IMR-90 (cell line): ENCODE measurements around the gene ITGB1. TPM values are rescaled to one million over a fixed set of nuclear protein-coding genes. Genes with fewer than 3 reads are reported as not detected.
A peak's percentile ranks its signal among the peaks of the same experiment; 100 is the strongest.

ENCODE experiments used
- ATAC-seq: fragments of 200-7000 bp; cut with Tn5 transposase; 2 replicates; pipeline ENCODE4 v1.9.1; 2020; ENCODE audit warnings: low read depth, mild to moderate bottlenecking, moderate library complexity
- BruUV-seq: library from RNA; stranded (reverse); fragments of 400-500 nt; replicated peaks from 2 replicates; lab custom pipeline; 2021; lab: Mats Ljungman, UMichigan
- CTCF ChIA-PET: fragments of 300-600 bp; formaldehyde crosslinking; extraction: SDS; loops from one replicate; lab custom pipeline; 2021; ENCODE audit warnings: antibody characterized with exemption; lab: Yijun Ruan, JAX
- POLR2A ChIA-PET: fragments of 300-600 bp; sonication (Branson Sonifier 250); formaldehyde crosslinking; loops from one replicate; lab custom pipeline; 2022; ENCODE audit warnings: antibody characterized with exemption; ENCODE audit not compliant: unreplicated experiment; lab: Charles Lee
- DNase-seq: peaks from one replicate; pipeline ENCODE4 v3.0.0; 2013
- H2AFZ ChIP-seq: replicated peaks from 2 replicates; pipeline ENCODE3; 2013; ENCODE audit warnings: low read length, mild to moderate bottlenecking; ENCODE audit not compliant: poor library complexity
- H2AK5ac ChIP-seq: 2 replicates; pipeline ENCODE4 v1.6.1; 2013; ENCODE audit warnings: low read depth, low read length, inconsistent platforms
- H2AK9ac ChIP-seq: replicated peaks from 2 replicates; pipeline ENCODE3; 2013; ENCODE audit warnings: mild to moderate bottlenecking, low read depth, low read length, moderate library complexity; ENCODE audit not compliant: poor library complexity
- H2BK120ac ChIP-seq: 2 replicates; pipeline ENCODE4 v1.6.1; 2013; ENCODE audit warnings: low read depth, low read length, inconsistent platforms
- H2BK15ac ChIP-seq: 3 replicates; pipeline ENCODE4 v1.6.1; 2013; ENCODE audit warnings: low read depth, low read length, inconsistent platforms
- H2BK20ac ChIP-seq: 2 replicates; pipeline ENCODE4 v1.6.1; 2013; ENCODE audit warnings: low read depth, mild to moderate bottlenecking, inconsistent platforms, low read length, moderate library complexity
- H2BK5ac ChIP-seq: 2 replicates; pipeline ENCODE4 v1.6.1; 2013; ENCODE audit warnings: mild to moderate bottlenecking, low read depth, low read length, inconsistent platforms; ENCODE audit not compliant: poor library complexity, severe bottlenecking
- H3K14ac ChIP-seq: replicated peaks from 2 replicates; pipeline ENCODE4 v1.6.1; 2013; ENCODE audit warnings: low read depth, low read length, inconsistent platforms
- H3K18ac ChIP-seq: 2 replicates; pipeline ENCODE4 v1.6.1; 2013; ENCODE audit warnings: low read depth, low read length, control low read depth
- H3K23ac ChIP-seq: 2 replicates; pipeline ENCODE4 v1.6.1; 2013; ENCODE audit warnings: low read depth, low read length, inconsistent platforms
- H3K27ac ChIP-seq: 2 replicates; pipeline ENCODE4 v1.5.1; 2013; ENCODE audit warnings: mild to moderate bottlenecking, control low read depth, low read length; ENCODE audit not compliant: insufficient read depth
- H3K27me3 ChIP-seq: 2 replicates; pipeline ENCODE4 v1.6.1; 2013; ENCODE audit warnings: low read length; ENCODE audit not compliant: control insufficient read depth, insufficient read depth
- H3K36me3 ChIP-seq: 2 replicates; pipeline ENCODE4 v1.6.1; 2013; ENCODE audit warnings: low read length, mixed read lengths; ENCODE audit not compliant: control insufficient read depth, insufficient read depth
- H3K4ac ChIP-seq: 2 replicates; pipeline ENCODE4 v1.6.1; 2013; ENCODE audit warnings: low read depth, low read length, inconsistent platforms
- H3K4me1 ChIP-seq: 2 replicates; pipeline ENCODE4 v1.6.1; 2013; ENCODE audit warnings: low read length, mixed read lengths; ENCODE audit not compliant: control insufficient read depth, insufficient read depth
- H3K4me2 ChIP-seq: 2 replicates; pipeline ENCODE4 v1.6.1; 2013; ENCODE audit warnings: low read depth, mild to moderate bottlenecking, control low read depth, low read length, moderate library complexity
- H3K4me3 ChIP-seq: 2 replicates; pipeline ENCODE4 v1.5.1; 2013; ENCODE audit warnings: low read depth, mild to moderate bottlenecking, control low read depth, low read length, moderate library complexity; ENCODE audit not compliant: insufficient read depth
- H3K56ac ChIP-seq: 2 replicates; pipeline ENCODE4 v1.6.1; 2013; ENCODE audit warnings: low read length, inconsistent platforms; ENCODE audit not compliant: insufficient read depth; ENCODE audit errors: extremely low read depth
- H3K79me1 ChIP-seq, 2 experiments: 2 replicates each; pipeline ENCODE4 v1.6.1; 2013; ENCODE audit warnings: low read length in 2 of 2, inconsistent platforms in 1 of 2, low read depth in 1 of 2
- H3K9ac ChIP-seq: 2 replicates; pipeline ENCODE4 v1.6.1; 2013; ENCODE audit warnings: low read depth, low read length, control low read depth
- H3K9me1 ChIP-seq: 2 replicates; pipeline ENCODE4 v1.6.1; 2013; ENCODE audit warnings: low read length, inconsistent platforms; ENCODE audit not compliant: insufficient read depth
- H3K9me3 ChIP-seq: 2 replicates; pipeline ENCODE4 v1.6.1; 2013; ENCODE audit warnings: low read length; ENCODE audit not compliant: control insufficient read depth, insufficient read depth
- H4K20me1 ChIP-seq: 2 replicates; pipeline ENCODE4 v1.6.1; 2013; ENCODE audit warnings: low read length, inconsistent platforms; ENCODE audit not compliant: insufficient read depth
- H4K5ac ChIP-seq: 2 replicates; pipeline ENCODE4 v1.6.1; 2013; ENCODE audit warnings: mild to moderate bottlenecking, low read depth, low read length, control low read depth
- H4K8ac ChIP-seq, 2 experiments: 2 replicates each; pipeline ENCODE4 v1.6.1; 2013; ENCODE audit warnings: low read depth in 2 of 2, low read length in 2 of 2, control low read depth in 1 of 2, inconsistent platforms in 1 of 2
- H4K91ac ChIP-seq: 2 replicates; pipeline ENCODE4 v1.6.1; 2013; ENCODE audit warnings: low read depth, low read length, inconsistent platforms; ENCODE audit not compliant: insufficient read depth
- BHLHE40 ChIP-seq: fragments of 150-350 bp; IDR thresholded peaks from 2 replicates; pipeline ENCODE4 v1.6.1; 2016; ENCODE audit warnings: mild to moderate bottlenecking, low read depth, low read length
- CEBPB ChIP-seq: IDR thresholded peaks from 2 replicates; pipeline ENCODE4 v1.6.1; 2012; ENCODE audit warnings: low read depth, low read length, improper control_type of control experiment
- FOS ChIP-seq: fragments of 150-350 bp; IDR thresholded peaks from 2 replicates; pipeline ENCODE4 v1.6.1; 2016; ENCODE audit warnings: low read depth, low read length
- NFE2L2 ChIP-seq: fragments of 150-350 bp; IDR thresholded peaks from 2 replicates; pipeline ENCODE4 v1.6.1; 2016; ENCODE audit warnings: low read depth, mild to moderate bottlenecking, low read length
- RAD21 ChIP-seq: IDR thresholded peaks from 2 replicates; pipeline ENCODE4 v1.6.1; 2012; ENCODE audit warnings: low read length, improper control_type of control experiment
- USF2 ChIP-seq: fragments of 150-350 bp; IDR thresholded peaks from 2 replicates; pipeline ENCODE4 v1.6.1; 2017; ENCODE audit warnings: mild to moderate bottlenecking, antibody characterized with exemption, low read length, low read depth
- WGBS, 2 experiments: methylation state at CpG; one replicate each; pipeline versions ENCODE4 v1.1.5 to v1.1.7; 2013; ENCODE audit warnings: missing lambda C conversion rate in 2 of 2; ENCODE audit not compliant: insufficient read length in 1 of 2; ENCODE audit errors: extremely low coverage in 2 of 2; 5-methylcytosine and 5-hydroxymethylcytosine counted together
- dilution Hi-C: fragments of 300-500 bp; cut with HindIII; formaldehyde crosslinking; loops from one replicate; pipeline ENCODE4 v1.14.3; 2018; ENCODE audit warnings: low sequenced_read_pairs; ENCODE audit not compliant: unreplicated experiment
- in situ Hi-C: fragments of 300-500 bp; cut with MboI; formaldehyde crosslinking; loops from 3 replicates; pipeline ENCODE4 v1.14.3; 2019; ENCODE audit warnings: low sequenced_read_pairs, inconsistent platforms, mixed read lengths
- intact Hi-C: fragments of 100-400 bp; cut with micrococcal nuclease; formaldehyde crosslinking; loops from 2 replicates; pipeline ENCODE4 v1.10.0; 2022
- polyA plus RNA-seq, 3 experiments: library from polyadenylated mRNA; depleted of rRNA; stranded (reverse); fragments of >200 nt; gene quantifications; 2 replicates each; pipeline ENCODE4 v1.2.3, GENCODE V29; 2012; ENCODE audit warnings: low replicate concordance in 1 of 3
- total RNA-seq: library from RNA; depleted of rRNA; stranded (reverse); fragments of >200 nt; gene quantifications from 2 replicates; pipeline ENCODE4 v1.2.3, GENCODE V29; 2012

The ITGB1 gene
- total and polyA plus RNA-seq, 2 of the 4 experiments (the other 2 are of a cell fraction) = 1,331 to 2,066 TPM

GRCh38 chr10:32982911-32983909 is 25.2 kb upstream of the ITGB1 start (continued):
- TF ChIP-seq RAD21 = peak; percentile 22; the same call in 1 of the 2 replicates
- no peak for TF ChIP-seq USF2

GRCh38 chr10:32982293-32982709 is 24.3 kb upstream of the ITGB1 start:
- H2BK120ac ChIP-seq = peak overlapping the region; percentile 92
- H2AK5ac ChIP-seq = peak overlapping the region; percentile 81
- H3K4me3 ChIP-seq = no peak overlapping the region
- peak; percentile 48 for ATAC-seq
- BruUV-seq = no TSS peak
- H4K5ac ChIP-seq = peak overlapping the region; percentile 70; the same call in 1 of the 2 replicates
- ChIA-PET CTCF (interaction anchor here (1.7 kb wide), 1 partner anchor 27 kb away, joined by 4 read pairs; no protein-coding TSS in a partner anchor), POLR2A (no interaction called here)
- H2BK5ac ChIP-seq = peak overlapping the region; percentile 99
- H3K4me2 ChIP-seq = peak overlapping the region; percentile 49
- WGBS, 2 experiments = no CpG with 5 or more reads among the region's 9 CpGs
- in situ Hi-C loops = no loop called here
- H3K56ac ChIP-seq = peak overlapping the region; percentile 79
- no peak overlapping the region for H2AFZ ChIP-seq
- dilution Hi-C loops = no loop called here
- H3K9me3 ChIP-seq = no peaks in the 10 kb centered on the region
- H3K27me3 ChIP-seq = no peaks in the 10 kb centered on the region
- intact Hi-C loops = no loop called here
- peak overlapping the region; percentile 93 for H3K4ac ChIP-seq
- H3K27ac ChIP-seq = peak overlapping the region; percentile 87
- peak overlapping the region; percentile 71 for H3K14ac ChIP-seq
- H2AK9ac ChIP-seq = no peak overlapping the region
- no peak overlapping the region for H3K9ac ChIP-seq
- peak overlapping the region; percentile 62; the same call in 2 of the 3 replicates for H2BK15ac ChIP-seq
- peak overlapping the region; percentile 81 for H4K91ac ChIP-seq
- peaks cover 25% of the 10 kb centered on the region for H3K4me1 ChIP-seq
- peak overlapping the region; percentile 78 to 87; a peak in 3 of 4 replicates for H4K8ac ChIP-seq
- peak; percentile 91 for TF ChIP-seq FOS
- peak; percentile 42 for TF ChIP-seq BHLHE40
- TF ChIP-seq NFE2L2 = no peak
- TF ChIP-seq CEBPB = peak; percentile 59; the same call in 1 of the 2 replicates
- H3K9me1 ChIP-seq = peaks cover 14% of the 10 kb centered on the region
- H3K18ac ChIP-seq = peak overlapping the region; percentile 86; the same call in 1 of the 2 replicates
- H3K23ac ChIP-seq = peak overlapping the region; percentile 78; the same call in 1 of the 2 replicates
- H4K20me1 ChIP-seq = no peaks in the 10 kb centered on the region
- DNase-seq = peak; percentile 95
- peak overlapping the region; percentile 89 for H2BK20ac ChIP-seq
- H3K79me1 ChIP-seq = peaks cover 11 to 26% of the 10 kb centered on the region in 2 experiments; a peak in 3 of 4 replicates
- no peaks in the 10 kb centered on the region for H3K36me3 ChIP-seq
